GM18502 (cell line): Measurements from ENCODE around the gene CD93.

Experiments used
- ATAC-seq: cut with Tn5 transposase; IDR thresholded peaks from one replicate; pipeline ENCODE4 v1.9.1; 2021; ENCODE audit warnings: mild to moderate bottlenecking; ENCODE audit not compliant: unreplicated experiment, poor library complexity

CD93 gene, protein sequence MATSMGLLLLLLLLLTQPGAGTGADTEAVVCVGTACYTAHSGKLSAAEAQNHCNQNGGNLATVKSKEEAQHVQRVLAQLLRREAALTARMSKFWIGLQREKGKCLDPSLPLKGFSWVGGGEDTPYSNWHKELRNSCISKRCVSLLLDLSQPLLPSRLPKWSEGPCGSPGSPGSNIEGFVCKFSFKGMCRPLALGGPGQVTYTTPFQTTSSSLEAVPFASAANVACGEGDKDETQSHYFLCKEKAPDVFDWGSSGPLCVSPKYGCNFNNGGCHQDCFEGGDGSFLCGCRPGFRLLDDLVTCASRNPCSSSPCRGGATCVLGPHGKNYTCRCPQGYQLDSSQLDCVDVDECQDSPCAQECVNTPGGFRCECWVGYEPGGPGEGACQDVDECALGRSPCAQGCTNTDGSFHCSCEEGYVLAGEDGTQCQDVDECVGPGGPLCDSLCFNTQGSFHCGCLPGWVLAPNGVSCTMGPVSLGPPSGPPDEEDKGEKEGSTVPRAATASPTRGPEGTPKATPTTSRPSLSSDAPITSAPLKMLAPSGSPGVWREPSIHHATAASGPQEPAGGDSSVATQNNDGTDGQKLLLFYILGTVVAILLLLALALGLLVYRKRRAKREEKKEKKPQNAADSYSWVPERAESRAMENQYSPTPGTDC

DNA sequence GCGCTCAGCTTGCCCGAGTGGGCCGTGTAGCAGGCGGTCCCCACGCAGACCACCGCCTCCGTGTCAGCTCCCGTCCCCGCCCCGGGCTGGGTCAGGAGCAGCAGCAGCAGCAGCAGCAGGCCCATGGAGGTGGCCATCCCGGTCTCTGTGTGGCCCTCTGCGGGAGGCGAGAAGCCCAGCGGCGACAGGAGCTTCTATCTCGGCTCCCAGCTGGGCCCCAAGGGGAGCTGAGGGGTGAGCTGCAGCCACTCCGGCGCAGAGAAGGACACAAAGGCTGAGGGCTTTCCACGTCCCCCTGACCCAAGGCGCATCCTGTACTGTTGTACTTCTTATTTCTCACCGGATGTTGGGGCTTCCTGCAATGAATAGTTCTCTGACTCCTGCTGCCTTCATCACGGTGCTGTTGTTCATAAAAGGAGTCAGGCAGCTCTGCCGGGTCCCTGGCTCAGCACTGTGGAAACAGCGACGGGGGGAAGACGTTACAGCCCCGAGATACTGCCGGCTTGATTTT lies at the start of gene CD93:
Gene CD93, minus strand, starts transcription at position 269 of the 511 bp plus-strand sequence. Its CDS starts 132 bp downstream, at position 137.
- ATAC-seq, result peak; percentile 81

DNA sequence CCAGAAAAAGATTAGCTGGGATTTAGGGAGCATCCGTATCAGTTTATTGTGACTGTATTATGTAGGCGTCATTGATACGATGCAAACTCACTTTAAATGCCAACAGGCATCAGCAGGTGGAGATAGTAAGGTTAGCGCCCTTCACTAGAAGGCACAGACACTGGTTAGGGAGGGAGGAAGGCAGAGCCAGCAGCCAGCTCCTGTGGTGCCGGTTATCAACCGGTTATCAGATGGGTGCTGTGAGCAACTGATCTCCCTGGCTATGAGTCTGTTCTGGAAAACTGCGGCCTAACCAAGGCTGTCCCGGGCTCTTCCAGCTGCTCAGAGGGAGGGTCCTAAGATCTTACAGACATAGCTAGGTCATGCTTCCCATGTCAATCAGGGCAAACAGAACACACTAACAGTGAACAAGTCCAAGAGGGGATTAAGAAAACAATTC lies 47.5 kb upstream of the CD93 start:
- no peak for ATAC-seq

GRCh38 chr20:23132930-23133559 lies 46.9 kb upstream of the CD93 start:
- ATAC-seq, result no peak

GRCh38 chr20:23132293-23132929 lies 46.3 kb upstream of the CD93 start:
- no peak for ATAC-seq

GRCh38 chr20:23131766-23132165 lies 45.6 kb upstream of the CD93 start:
- ATAC-seq, result no peak

- ATAC-seq, result no peak
Observed at GRCh38 chr20:23130622-23131140, 44.6 kb upstream of the CD93 start.

GRCh38 chr20:23129891-23130621 lies 43.9 kb upstream of the CD93 start:
- ATAC-seq, result no peak

GRCh38 chr20:23129266-23129665 lies 43.1 kb upstream of the CD93 start:
- no peak for ATAC-seq

DNA sequence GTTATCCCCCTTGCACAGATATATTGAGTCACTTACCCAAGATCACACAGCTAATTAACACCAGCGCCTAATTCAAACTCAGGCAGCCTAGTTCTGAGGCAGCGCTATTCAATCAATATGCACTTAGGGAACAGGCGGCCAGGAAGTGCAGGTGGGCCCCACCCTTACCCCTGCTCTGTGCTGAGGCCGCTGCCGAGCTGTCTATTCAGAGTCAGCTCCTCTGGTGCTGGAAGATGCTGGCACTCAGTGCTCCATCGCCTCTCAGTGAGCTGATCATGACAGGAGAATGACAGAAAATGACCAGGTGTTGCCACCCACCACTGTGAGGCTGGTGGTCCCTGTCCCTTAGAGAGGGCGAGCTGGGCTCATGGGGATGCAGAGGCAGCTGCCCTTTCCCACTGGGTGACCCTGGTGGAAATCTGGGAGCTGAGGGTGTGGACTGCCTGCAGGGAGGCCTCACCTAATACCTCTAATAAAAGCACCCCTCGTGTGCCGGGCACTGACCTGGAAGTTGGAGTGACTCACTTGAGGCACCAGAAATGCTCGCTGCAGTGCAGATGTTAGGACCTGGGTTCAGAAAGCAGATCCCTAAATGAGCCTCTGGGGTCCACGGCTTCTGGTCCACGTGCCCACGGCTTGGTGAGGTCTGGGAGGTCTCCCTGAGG lies 42.5 kb upstream of the CD93 start:
- ATAC-seq, result no peak

DNA sequence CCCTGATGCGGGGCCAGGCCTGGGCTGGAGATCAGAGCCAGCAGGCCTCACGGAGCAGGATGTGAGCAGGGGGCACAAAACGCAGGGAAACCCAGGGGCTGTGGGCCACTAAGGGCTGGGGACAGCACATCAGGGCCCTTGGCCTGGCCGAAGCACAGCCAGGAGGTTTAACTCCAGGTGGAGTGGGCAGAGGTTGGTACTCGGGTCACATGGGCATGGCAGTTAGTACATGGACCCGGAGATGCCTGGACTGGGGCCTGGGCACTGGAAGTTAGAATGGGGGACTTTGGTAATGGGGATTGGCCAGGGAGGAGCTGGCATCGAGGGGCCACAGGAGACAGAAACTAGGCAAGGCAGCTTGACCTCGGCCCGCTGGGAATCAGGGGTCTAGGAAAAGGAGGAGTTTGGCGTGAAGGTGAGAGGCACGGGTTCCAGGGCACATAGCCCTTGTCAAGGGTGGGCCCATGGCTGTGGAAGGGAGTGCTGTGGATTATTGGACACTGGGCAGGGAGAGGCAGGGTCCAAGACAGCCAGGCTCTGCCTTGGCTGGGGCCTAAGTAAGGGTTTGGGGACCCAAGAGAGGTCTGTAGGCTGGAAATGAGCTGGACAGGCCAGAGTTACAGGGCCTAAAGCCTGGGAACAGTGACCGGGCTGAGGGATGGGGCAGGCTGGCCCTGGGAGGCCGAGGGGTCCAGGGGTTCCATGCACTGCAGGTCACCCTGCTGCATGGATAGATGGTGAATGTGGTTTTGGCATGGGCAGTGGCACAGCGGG lies 41.6 kb upstream of the CD93 start:
- ATAC-seq, result no peak

DNA sequence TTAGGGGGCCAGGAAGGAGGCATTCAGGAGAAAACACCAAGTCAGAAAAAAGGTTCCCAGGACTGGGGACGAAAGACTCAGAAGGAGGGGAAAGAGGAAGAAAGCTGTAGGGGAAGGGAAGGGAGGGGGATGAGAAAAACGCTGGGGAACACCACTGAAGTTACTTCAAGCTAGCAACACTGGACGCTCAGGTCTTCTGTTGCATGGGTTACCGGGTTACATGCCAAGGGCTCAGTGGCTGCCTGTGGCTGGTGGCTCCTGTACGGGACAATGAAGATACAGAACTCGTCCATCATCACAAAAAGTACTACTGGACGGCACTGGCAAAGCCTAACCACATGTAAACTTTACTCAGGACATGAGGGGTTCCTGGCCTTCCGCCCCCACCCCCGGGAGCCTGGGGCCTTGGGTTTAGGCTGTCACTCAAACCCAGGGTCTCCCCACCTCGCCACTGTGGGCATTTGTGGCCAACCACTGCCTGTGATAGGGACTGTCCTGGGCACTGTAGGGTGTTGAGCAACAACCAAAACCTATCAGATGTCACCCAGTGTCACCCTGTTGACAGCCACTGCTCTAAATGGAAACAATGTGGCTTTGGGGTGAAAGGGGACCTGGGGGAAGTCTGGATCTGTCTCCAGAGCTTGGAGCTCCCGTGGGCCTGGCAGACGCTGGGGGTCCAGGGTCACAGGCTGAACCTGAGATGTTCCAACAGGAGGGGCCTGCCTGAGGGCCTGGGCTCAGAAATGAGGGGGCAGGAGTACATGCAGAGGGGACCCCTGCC lies 40.3 kb upstream of the CD93 start:
- ATAC-seq, result no peak

GRCh38 chr20:23125625-23126191 lies 39.6 kb upstream of the CD93 start:
- no peak for ATAC-seq

DNA sequence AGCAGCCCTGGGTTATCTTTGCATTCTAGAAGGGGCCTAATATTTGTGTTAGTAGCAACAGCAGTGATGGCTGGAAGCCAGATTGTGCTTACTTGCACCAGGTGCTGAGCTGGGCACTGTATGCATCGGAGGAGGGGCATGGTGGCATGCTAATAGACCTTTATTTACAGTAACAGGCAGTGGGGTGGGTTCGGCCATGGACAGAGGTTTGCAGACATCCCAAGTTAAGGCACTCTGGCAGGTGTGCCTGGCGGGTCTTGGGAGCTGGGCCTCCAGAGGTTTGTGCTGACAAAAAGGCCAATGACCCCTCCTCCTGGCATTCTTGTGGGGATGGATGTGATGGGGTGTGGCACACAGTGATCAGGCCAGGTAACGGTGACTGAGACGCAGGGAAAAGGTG lies 39.0 kb upstream of the CD93 start:
- no peak for ATAC-seq

GRCh38 chr20:23123886-23124285 lies 37.8 kb upstream of the CD93 start:
- ATAC-seq, result no peak

DNA sequence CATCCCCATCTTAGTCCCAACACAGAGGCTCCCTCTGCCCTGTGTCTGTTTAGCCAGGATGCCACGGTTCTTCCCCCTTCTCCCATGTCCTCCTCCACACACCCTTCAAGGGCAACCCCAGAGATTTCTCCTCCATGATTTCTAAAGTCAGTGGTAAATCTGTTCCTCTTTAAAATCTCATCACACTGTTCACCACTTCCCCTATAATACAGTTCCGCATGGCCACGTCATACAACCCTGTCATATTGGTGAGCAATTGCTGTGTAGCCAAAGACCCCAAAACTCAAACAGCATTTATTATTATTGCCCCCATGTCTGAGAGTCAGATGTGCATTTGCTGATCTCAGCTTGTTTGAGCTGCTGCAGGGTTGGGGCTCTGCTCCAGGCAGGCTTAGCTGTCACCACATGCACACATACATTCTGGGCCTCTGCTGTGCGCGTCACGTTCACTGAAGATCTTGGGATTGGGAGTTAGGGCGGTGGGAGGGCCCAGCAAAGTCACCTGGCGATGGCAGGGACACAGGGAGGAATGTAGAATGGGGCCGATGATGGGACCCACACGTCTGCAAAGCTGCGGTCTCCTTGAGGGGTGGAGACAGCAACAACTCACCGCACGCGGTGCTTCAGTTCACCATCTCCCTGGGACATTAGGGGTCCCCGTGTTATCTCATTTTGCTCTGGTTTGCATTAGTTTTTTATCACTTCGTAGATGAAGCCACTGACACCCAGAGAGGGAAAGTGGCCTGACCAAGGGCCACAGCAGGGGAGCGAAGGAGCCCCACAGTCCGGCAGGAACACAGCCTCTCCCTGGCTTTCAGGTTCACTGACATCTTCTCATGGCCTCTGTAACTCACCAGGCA lies 36.9 kb upstream of the CD93 start:
- no peak for ATAC-seq

DNA sequence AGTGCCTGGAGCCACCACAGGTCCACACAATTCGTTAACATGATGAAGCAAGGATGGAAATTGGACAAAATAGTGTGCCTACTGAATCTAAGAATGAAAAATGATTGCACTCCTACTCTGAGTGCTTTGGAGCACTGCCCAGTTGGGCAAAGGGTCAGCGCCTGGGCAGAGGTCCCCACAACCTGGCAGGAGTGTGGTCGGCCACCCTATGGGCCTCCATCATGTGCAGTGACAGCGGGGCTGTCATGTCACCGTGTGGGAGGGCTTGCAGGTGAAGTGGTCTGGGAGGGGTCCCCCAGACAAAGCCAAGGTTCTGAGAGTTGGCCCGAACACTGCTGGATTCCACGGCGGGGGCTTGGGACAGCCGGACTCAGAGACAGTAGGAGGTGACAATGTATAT lies 36.2 kb upstream of the CD93 start:
- no peak for ATAC-seq
